Prostate gland (tissue), 2 donors: ENCODE data around the gene KCNMB1.

ENCODE experiments used
- CTCF ChIP-seq, 4 experiments: fragments of 200-600 bp in 2 of 4; fragments of 450-650 bp in 2 of 4; sonication (generic) in 2 of 4; IDR thresholded peaks; 1 replicate in 3 of 4; 2 replicates in 1 of 4; pipeline ENCODE4 v1.5.1; 2016 to 2019; ENCODE audit warnings: antibody characterized with exemption in 4 of 4, mild to moderate bottlenecking in 2 of 4, moderate library complexity in 2 of 4
- POLR2A ChIP-seq: fragments of 450-650 bp; IDR thresholded peaks from one replicate; pipeline ENCODE4 v1.6.1; 2016; ENCODE audit warnings: antibody characterized with exemption, mild to moderate bottlenecking

- no peak for TF ChIP-seq CTCF (IDR thresholded peaks at IDR 0.05)
- TF ChIP-seq POLR2A = no peak
These were observed 21.9 kb upstream of the KCNMB1 start for GRCh38 chr5:170411100-170411499.
